ENCODE results near the gene VIPR2. TPM values are rescaled to one million over a fixed set of nuclear protein-coding genes. Genes with fewer than 3 reads are reported as not detected.

Gene VIPR2
- total RNA-seq, 1 donor from 2014 or later = 2.0 TPM

DNA sequence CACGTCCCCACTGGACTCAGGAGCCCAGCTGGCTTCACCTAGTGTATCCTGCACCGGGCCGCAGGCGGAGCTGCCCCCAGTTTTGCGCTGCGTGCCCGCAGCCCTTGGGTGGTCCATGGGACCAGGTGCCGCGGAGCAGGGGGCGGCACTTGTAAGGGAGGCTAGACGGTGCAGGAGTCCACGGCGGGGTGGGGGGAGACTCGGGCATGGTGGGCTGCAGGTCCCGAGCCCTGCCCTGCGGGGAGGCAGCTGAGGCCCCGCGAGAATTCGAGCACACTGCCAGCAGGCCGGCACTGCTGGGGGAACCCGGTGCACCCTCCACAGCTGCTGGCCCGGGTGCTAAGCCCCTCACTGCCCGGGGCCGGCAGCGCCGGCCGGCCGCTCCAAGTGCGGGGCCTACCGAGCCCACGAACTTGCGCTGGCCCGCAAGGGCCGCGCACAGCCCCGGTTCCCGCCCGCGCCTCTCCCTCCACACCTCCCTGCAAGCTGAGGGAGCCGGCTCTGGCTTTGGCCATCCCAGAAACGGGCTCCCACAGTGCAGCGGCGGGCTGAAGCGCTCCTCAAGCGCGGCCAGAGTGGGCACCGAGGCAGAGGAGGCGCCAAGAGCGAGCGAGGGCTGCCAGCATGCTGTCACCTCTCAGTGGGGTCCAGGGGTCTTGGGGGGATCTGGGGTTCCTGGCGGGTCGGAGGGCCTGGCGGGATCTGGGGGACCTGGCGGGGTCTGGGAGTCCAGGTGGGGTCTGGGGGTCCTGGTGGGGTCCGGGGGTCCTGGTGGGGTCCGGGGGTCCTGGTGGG lies 81.4 kb downstream of the VIPR2 start:
- no peak for DNase-seq (ENCODE audit: low spot score)
- intact Hi-C loops (cut with DNase I) = no loop called here
- no peak for ATAC-seq

DNA sequence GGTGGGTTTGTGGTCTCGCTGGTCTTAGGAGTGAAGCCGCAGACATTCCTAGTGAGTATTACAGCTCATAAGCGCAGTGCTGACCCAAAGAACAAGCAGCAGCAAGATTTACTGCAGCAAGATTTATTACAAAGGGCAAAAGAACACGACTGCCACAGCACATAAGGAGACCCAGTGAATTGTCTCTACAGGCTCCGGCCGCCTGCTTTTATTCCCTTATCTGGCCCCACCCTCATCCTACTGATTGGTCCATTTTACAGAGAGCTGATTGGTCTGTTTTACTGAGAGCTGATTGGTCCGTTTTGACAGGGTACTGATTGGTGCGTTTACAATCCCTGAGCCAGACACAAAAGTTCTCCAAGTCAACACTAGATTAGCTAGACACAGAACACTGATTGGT lies 82.1 kb downstream of the VIPR2 start:
- intact Hi-C loops (cut with DNase I) = no loop called here
- DNase-seq (ENCODE audit: low spot score) = no peak

DNA sequence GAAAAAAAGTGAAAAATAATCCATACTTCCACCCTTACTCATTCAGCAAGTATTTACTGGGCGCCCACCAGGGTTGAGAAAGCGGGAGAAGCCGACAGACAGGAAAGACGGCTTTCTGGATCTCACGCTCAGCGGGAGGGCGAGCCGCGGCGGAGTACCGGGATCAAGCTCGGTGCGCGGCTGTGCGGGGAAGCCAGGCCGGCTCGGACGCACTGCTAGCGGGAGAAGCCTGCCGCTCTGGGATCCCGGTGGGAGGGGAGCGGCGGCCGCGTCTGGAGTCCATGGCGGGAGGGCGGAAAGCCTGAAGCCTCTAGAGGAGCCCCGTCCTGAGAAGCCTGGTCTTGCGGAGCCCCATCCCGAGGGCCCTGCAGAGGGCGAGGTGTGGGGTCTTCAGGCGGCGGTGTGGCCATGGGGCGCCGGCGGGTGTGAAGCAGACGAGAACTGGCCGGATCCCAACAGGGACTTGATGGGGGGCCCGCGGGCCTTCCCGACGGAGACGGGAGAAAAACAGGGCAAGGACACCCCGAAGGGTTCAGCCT lies 82.9 kb downstream of the VIPR2 start:
- DNase-seq (ENCODE audit: low spot score) = no peak
- intact Hi-C loops (cut with DNase I) = no loop called here
- peak; percentile 25 for ATAC-seq

More for the DNA sequence above, 82.1 kb downstream of the VIPR2 start:
- ATAC-seq = no peak

GRCh38 chr7:159061209-159061608 lies 83.5 kb downstream of the VIPR2 start:
- DNase-seq (ENCODE audit: low spot score) (no peak), ATAC-seq (no peak)
- intact Hi-C loops (cut with DNase I) = no loop called here

DNA sequence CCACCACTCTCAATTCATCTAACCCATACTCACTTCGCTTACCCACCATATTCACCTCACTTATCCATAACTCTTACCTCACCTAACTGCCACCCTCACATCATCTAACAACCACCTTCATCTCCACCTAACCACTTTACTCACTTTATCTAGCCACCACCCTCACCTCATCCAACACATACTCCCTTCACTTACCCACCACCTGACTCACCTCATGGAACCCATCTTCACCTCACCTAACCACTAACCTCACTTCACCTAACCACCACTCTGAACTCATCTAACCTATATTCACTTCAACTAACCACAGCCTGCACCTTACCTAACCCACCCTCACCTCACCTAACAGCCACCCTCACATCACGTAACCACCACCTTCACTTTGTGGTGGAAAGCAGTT lies 84.2 kb downstream of the VIPR2 start:
- ATAC-seq (no peak), DNase-seq (ENCODE audit: low spot score) (no peak)
- intact Hi-C loops (cut with DNase I) = no loop called here

- intact Hi-C loops (cut with DNase I) = no loop called here
- DNase-seq (ENCODE audit: low spot score) (no peak), ATAC-seq (no peak)
Observed at GRCh38 chr7:159059629-159060028, 85.0 kb downstream of the VIPR2 start.

DNA sequence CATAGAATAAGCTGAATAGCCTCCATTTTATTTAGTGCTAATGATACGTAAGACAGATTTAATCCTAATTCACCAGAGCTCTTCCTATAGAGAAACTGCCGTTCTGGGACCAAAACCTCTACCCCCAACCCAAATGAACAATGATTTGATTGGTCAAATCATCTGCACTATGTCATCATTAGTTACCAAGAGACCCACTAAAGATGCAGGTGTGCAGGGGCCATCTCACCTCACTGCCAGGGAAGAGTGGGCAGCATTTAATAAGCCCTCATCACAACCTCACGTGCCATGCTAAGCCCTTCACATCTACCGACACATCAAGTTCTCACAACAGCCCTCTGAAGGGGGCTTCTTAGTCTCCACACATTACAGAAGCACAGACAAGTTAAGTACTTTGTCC lies 87.0 kb downstream of the VIPR2 start:
- DNase-seq (ENCODE audit: low spot score) = no peak
- intact Hi-C loops (cut with DNase I) = no loop called here
- no peak for ATAC-seq

DNA sequence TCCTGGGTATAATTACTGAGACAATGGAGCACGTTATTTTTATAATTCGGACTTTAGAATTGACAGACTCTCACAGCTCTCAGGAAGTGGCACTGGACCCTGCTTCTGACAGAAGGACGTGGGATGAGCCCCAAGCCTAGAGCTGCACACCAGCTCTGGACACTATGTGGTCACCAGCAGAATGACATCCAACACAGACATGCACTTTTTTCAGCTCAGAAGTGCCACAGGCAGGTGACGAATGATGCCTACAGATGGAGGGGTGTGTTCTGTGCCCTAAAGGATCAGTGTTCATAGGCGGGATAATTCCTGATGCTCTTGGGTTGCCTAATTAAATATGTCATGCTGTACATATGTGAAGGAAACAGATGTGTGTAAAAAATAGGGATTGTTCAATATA lies 87.9 kb downstream of the VIPR2 start:
- ATAC-seq (no peak), DNase-seq (ENCODE audit: low spot score) (no peak)
- intact Hi-C loops (cut with DNase I) = no loop called here

DNA sequence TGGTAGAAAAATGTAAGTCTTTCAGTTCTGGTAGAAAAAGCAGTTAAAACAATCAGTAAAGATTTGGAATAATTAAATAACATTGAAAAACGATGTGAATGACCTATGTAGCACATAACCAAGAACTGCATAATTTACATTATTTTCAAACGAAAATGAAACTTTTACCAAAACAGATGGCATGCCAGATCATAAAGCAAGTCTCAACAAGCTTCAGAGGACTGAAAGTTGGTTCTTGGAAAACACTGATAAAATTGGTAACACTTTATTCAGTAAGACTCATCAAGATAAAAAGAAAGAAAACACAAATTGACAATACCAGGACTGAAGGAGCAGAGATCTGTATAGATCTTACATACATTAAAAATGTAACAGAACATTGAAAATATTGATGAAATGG lies 92.8 kb downstream of the VIPR2 start:
- ATAC-seq = no peak
- DNase-seq (ENCODE audit: low spot score) = no peak
- intact Hi-C loops (cut with DNase I) = no loop called here

GRCh38 chr7:159050704-159051103 lies 94.0 kb downstream of the VIPR2 start:
- DNase-seq (ENCODE audit: low spot score) (no peak), ATAC-seq (no peak)
- intact Hi-C loops (cut with DNase I) = no loop called here

GRCh38 chr7:159049266-159050025 lies 95.2 kb downstream of the VIPR2 start:
- ATAC-seq (no peak), DNase-seq (ENCODE audit: low spot score) (no peak)
- intact Hi-C loops (cut with DNase I) = no loop called here

DNA sequence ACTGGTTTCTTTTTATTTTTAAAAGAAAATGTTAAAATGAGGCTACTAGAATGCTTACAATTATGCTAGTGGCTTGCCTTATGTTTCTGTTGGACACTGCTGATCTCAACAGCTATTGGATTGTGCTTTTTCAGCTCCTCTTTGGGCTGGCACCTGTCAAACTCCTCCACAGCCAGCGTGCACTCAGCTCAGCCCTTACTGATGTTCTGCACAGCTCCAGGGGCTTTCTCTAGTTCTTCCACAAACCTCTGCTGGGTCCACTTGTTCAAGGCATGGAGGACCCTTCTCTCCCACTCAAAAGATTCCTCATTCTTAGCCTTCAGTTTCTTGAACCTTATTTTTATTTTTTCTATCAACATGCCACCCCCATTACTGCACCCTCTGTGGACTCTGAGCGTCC lies 96.0 kb downstream of the VIPR2 start:
- intact Hi-C loops (cut with DNase I) = no loop called here
- ATAC-seq (no peak), DNase-seq (ENCODE audit: low spot score) (no peak)

DNA sequence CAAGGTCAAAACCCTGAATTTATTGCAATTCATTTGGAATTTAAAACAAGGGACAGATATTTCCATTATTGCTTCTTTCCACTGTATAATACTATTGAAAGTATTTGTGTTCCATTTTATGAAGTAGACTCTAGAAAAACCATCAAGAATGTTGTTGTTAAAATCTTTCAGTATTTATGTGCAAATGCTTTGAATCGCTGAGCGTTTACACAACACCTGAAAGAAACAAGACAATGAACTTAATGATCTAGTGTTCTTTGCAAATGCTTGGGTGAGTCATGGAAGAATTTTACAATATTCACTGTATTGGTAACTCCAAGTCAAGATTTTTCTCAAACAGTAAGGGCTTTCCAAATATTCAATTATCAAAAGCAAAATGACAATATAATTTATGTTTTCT lies 97.1 kb downstream of the VIPR2 start:
- intact Hi-C loops (cut with DNase I) = no loop called here
- ATAC-seq (no peak), DNase-seq (ENCODE audit: low spot score) (no peak)

DNA sequence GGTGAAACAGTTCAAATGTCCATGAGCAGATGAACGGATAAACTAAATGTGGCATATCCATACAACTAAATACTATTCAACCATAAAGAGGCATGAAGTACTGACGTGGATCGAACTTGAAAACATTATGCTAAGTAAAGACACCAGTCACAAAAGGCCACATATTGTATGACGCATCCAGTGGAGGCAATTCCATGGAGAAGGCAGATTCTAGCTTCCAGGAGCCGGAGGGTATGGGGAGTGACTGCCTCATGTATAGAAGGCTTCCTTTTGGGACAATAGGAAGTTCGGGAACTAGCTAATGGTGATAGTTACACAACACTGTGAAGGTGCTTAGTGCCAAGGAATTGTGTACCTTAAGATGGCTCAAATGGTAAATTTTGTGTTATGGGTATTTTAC lies 98.4 kb downstream of the VIPR2 start:
- intact Hi-C loops (cut with DNase I) = no loop called here
- ATAC-seq (no peak), DNase-seq (ENCODE audit: low spot score) (no peak)

DNA sequence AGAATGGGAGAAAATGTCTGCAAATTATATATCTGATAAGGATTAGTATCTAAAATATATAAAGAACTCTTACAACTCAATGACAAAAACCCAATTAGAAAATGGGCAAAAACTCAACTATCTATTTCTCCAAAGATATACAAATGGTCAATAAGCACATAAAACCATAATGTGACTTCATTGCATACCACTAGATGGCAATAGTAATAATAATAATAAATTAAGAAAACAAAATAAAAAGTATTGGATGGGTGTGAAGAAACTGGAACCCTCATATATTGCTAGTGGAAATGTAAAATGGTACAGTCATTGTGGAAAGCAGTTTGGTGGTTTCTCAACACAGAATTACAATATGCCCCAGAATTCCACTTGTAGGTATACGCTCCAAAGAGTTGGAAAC lies 98.8 kb downstream of the VIPR2 start:
- no peak for ATAC-seq
- DNase-seq (ENCODE audit: low spot score) = no peak
- intact Hi-C loops (cut with DNase I) = no loop called here

GRCh38 chr7:159042581-159043101 lies 102.0 kb downstream of the VIPR2 start:
- no peak for DNase-seq (ENCODE audit: low spot score)
- intact Hi-C loops (cut with DNase I) = no loop called here
- peak; percentile 67 for ATAC-seq

DNA sequence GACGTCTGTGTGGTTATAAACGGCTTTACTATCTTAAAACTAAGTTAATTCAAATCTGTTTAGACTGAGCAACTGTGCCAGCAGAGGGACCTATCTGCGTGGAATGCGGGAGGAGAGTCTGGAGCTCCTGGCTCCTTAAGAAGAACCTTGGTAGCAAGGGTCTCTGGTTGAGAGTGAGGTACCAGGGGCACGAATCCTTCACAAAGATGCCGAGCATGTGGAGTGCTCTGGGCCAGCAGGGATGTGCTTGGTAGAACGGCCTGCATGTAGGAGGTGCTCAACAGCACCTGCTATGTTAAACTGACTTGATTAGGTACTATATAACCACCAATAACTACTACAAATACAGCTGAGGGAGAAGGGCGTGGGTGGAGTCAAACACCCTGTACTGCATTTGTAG lies 102.6 kb downstream of the VIPR2 start:
- no peak for ATAC-seq
- intact Hi-C loops (cut with DNase I) = no loop called here
- no peak for DNase-seq (ENCODE audit: low spot score)

GRCh38 chr7:159040912-159041711 lies 103.6 kb downstream of the VIPR2 start:
- DNase-seq (ENCODE audit: low spot score) (no peak), ATAC-seq (peak; percentile 30)
- intact Hi-C loops (cut with DNase I) = no loop called here

DNA sequence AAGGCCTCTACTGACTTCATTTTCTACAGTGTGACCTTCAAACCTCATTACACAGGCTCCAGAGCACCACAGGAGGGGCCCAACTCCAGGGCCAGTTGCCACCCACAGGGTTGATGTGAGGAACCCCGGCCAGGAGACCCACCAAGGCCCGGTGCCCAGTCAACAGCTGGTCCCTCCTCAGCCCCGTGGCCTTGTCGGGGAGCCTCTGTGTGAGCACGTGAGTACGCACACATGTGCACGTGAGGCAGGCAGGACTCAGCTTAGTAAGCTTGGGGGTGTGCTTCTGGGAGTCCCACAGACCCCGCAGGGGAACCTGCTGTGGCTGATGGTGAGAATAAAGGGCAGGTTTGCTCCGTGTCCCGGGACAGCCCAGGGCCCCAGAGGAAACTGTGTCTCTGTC lies 104.5 kb downstream of the VIPR2 start:
- DNase-seq (ENCODE audit: low spot score) = no peak
- no peak for ATAC-seq
- intact Hi-C loops (cut with DNase I) = no loop called here

All from sciatic nerve (tissue), 2 donors.